HEK293T (cell line): ENCODE data around the gene TGM6.

ENCODE experiments used
- BHLHE40 ChIP-seq: fragments of 450-650 bp; IDR thresholded peaks from 2 replicates; pipeline ENCODE4 v1.6.1; 2016; ENCODE audit warnings: mild to moderate bottlenecking, moderate library complexity, borderline replicate concordance
- LEF1 ChIP-seq: fragments of 450-650 bp; IDR thresholded peaks from 2 replicates; pipeline ENCODE4 v1.6.1; 2017; ENCODE audit warnings: mild to moderate bottlenecking, borderline replicate concordance
- SP1 ChIP-seq: fragments of 450-650 bp; IDR thresholded peaks from 2 replicates; pipeline ENCODE4 v1.6.1; 2017
- TARDBP ChIP-seq: fragments of 450-650 bp; IDR thresholded peaks from 2 replicates; pipeline ENCODE4 v1.6.1; 2016
- ZNF384 ChIP-seq: fragments of 450-650 bp; IDR thresholded peaks from 2 replicates; pipeline ENCODE4 v1.6.1; 2016

GRCh38 chr20:2373098-2373497 is 7.6 kb upstream of the TGM6 start:
- no peak for TF ChIP-seq LEF1
- no peak for TF ChIP-seq BHLHE40
- TF ChIP-seq SP1: no peak
- TF ChIP-seq ZNF384: no peak
- TF ChIP-seq TARDBP: no peak
